ENCODE data around the gene TRAPPC3. TPM values are rescaled to one million over a fixed set of nuclear protein-coding genes. Genes with fewer than 3 reads are reported as not detected.

The TRAPPC3 gene
- total RNA-seq, 1 donor from 2014 or later, result 54.6 TPM

- Histone ChIP-seq H3K4me1 (peaks cover 18% of the 10 kb centered on the region), H3K27ac (replicated peaks) (no peak overlapping the region), H3K4me3 (peak overlapping the region; percentile 21), H3K27me3 (ENCODE audit: low read depth) (no peaks in the 10 kb centered on the region), H3K9me3 (replicated peaks) (no peaks in the 10 kb centered on the region), H3K36me3 (peaks cover 4% of the 10 kb centered on the region)
- DNase-seq, result peak; percentile 74
- intact Hi-C loops (cut with micrococcal nuclease), result loop anchor here (10.0 kb wide), 1 partner anchor 185 kb away; no protein-coding TSS in a partner anchor
- TF ChIP-seq CTCF (IDR thresholded peaks at IDR 0.05; ENCODE audit: borderline replicate concordance), result peak; percentile 86
Observed at GRCh38 chr1:36099681-36100341, 49.5 kb downstream of the TRAPPC3 start.

- H3K27me3 ChIP-seq (ENCODE audit: low read depth), result no peaks in the 10 kb centered on the region
- no peaks in the 10 kb centered on the region for H3K9me3 ChIP-seq (replicated peaks)
- peaks cover 28% of the 10 kb centered on the region for H3K4me1 ChIP-seq
- TF ChIP-seq CTCF (IDR thresholded peaks at IDR 0.05; ENCODE audit: borderline replicate concordance), result no peak
- peaks cover 14% of the 10 kb centered on the region for H3K36me3 ChIP-seq
- no peak overlapping the region for H3K27ac ChIP-seq (replicated peaks)
- intact Hi-C loops (cut with micrococcal nuclease), result loop anchor here (10.0 kb wide), 1 partner anchor 186 kb away; no protein-coding TSS in a partner anchor
- no peak for DNase-seq
- no peak overlapping the region for H3K4me3 ChIP-seq
Observed at GRCh38 chr1:36098650-36099365, 50.5 kb downstream of the TRAPPC3 start.

- Histone ChIP-seq H3K27ac (replicated peaks) (no peak overlapping the region), H3K4me1 (peaks cover 37% of the 10 kb centered on the region), H3K4me3 (no peak overlapping the region), H3K27me3 (ENCODE audit: low read depth) (no peaks in the 10 kb centered on the region), H3K36me3 (peaks cover 22% of the 10 kb centered on the region), H3K9me3 (replicated peaks) (no peaks in the 10 kb centered on the region)
- DNase-seq, result no peak
- no peak for TF ChIP-seq CTCF (IDR thresholded peaks at IDR 0.05; ENCODE audit: borderline replicate concordance)
- intact Hi-C loops (cut with micrococcal nuclease), result loop anchor here (10.0 kb wide), 1 partner anchor 187 kb away; no protein-coding TSS in a partner anchor
Observed at GRCh38 chr1:36097693-36098585, 51.3 kb downstream of the TRAPPC3 start.

- Histone ChIP-seq H3K27ac (replicated peaks) (peak overlapping the region; percentile 9), H3K27me3 (ENCODE audit: low read depth) (no peaks in the 10 kb centered on the region), H3K4me3 (no peak overlapping the region), H3K36me3 (peaks cover 34% of the 10 kb centered on the region), H3K9me3 (replicated peaks) (no peaks in the 10 kb centered on the region), H3K4me1 (peaks cover 39% of the 10 kb centered on the region)
- DNase-seq, result no peak
- no peak for TF ChIP-seq CTCF (IDR thresholded peaks at IDR 0.05; ENCODE audit: borderline replicate concordance)
- intact Hi-C loops (cut with micrococcal nuclease), result loop anchor here (10.0 kb wide), 1 partner anchor 188 kb away; no protein-coding TSS in a partner anchor
Observed at GRCh38 chr1:36096500-36097432, 52.5 kb downstream of the TRAPPC3 start.

Measured in left ventricle myocardium inferior (tissue), 1 donor.